GM21390 (cell line): Measurements from ENCODE around the gene MEP1A.
A peak's percentile ranks its signal among the peaks of the same experiment; 100 is the strongest.
"Not testable (repeated sequence)": the region's sequence is repeated elsewhere in the genome, so short reads cannot be mapped to it uniquely, and the experiment has no call there.

Experiments
- ATAC-seq: cut with Tn5 transposase; IDR thresholded peaks from one replicate; pipeline ENCODE4 v1.9.1; 2021; ENCODE audit not compliant: unreplicated experiment

MEP1A gene

DNA sequence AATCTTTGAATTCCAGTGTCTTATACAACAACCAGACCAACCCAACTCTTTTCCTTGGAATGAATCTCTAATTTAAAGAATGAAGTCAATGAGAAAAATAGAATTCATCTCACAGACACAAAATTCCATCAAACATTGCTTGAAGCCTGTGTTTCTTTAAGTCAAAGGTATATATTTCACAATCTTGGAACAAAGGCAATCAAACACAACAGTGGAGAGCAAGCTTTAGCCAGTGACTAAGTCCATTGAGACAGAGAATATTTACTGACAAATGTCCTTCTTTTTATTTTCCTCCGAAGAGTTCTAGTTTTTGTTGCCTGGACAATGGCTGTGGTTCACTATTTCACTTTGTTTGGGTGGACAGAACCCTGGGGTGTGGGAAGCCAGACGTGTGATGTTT, 35.8 kb downstream of the MEP1A start:
- no peak for ATAC-seq

GRCh38 chr6:46832816-46833215, 39.6 kb downstream of the MEP1A start:
- ATAC-seq: no peak

DNA sequence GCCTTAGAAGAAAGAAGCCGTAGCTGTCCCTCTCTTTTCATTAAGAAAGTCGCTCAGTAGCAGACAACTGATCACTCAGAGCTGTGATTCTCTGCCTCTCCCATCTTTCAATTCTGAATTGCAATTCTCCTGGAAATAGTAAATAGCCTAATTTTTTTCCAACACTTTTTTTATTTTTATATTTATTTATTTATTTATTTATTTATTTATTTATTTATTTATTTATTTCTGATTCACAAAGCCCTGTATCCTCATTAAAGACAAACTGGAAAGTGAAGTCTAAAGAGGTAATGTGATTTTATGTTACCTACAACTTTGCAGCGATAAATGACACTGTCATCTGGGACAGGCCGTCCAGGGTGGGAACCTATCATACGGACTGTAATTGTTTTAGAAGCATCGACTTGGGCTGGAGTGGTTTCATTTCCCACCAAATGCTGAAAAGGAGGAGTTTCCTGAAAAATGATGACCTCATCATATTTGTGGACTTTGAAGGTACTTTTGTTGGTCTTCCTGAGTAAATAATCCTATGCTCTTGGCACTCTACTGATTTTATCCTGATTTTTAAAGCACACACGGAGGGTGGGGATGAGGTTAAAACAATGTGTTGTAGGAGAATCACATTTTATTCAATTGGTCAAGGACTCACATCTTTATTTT, 41.2 kb downstream of the MEP1A start:
- not testable (repeated sequence) for ATAC-seq

- ATAC-seq: not testable (repeated sequence)
These were observed 41.8 kb downstream of the MEP1A start for GRCh38 chr6:46834991-46835390.

DNA sequence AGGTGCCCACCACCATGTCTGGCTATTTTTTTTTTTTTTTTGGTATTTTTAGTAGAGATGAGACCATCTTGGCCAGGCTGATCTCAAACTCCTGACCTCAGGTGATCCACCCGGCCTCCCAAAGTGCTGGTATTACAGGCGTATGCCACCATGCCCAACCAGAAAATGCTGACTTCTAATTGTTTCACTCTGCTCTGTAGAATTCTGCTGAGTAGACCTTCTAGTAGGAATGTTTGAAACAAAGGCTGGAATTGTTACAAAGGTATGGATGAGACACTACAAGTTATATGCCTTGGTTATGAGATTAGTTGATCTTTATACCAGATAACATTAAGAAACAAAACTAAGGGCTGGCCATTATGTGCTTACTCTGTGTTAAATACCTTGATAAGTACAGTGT, 44.8 kb downstream of the MEP1A start:
- ATAC-seq: no peak

DNA sequence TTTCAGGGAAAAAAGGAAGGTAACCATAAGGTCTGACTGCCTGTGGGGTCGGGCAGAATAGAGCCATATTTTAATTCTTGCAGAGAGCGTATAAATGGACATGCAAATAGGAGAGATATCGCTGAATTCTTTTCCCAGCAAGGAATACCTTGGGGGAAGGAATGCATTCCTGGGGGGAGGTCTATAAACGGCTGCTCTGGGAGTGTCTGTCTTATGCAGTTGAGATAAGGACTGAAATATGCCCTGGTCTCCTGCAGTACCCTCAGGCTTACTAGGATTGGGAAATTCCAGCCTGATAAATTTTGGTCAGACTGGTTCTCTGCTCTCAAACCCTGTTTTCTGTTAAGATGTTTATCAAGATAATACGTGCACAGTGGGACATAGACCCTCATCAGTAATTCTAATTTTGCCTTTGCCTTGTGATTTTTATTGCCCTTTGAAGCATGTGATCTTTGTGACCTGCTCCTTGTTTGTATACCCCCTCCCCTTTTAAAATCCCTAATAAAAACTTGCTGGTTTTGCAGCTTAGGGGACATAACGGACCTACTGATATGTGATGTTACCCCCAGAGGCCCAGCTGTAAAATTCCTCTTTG, 49.2 kb downstream of the MEP1A start:
- not testable (repeated sequence) for ATAC-seq

DNA sequence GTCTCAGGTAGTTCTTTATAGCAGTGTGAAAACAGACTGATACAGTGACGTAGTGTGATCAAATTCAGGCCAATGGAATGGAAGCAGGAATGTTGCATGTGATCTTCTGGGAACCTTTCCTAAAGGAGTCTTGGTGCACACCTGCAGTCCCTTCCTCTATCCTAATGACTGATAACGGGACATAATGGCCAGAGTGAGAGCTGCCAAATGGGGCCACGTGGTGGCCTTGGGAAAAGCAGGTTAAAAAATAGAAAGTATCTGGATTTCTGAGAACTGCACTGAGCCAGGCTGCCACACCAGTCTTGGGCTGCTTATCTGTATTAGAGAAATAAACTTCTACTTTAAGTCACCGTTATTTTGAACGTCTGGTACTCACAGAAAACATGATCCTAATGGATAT, 51.9 kb downstream of the MEP1A start:
- ATAC-seq: no peak

DNA sequence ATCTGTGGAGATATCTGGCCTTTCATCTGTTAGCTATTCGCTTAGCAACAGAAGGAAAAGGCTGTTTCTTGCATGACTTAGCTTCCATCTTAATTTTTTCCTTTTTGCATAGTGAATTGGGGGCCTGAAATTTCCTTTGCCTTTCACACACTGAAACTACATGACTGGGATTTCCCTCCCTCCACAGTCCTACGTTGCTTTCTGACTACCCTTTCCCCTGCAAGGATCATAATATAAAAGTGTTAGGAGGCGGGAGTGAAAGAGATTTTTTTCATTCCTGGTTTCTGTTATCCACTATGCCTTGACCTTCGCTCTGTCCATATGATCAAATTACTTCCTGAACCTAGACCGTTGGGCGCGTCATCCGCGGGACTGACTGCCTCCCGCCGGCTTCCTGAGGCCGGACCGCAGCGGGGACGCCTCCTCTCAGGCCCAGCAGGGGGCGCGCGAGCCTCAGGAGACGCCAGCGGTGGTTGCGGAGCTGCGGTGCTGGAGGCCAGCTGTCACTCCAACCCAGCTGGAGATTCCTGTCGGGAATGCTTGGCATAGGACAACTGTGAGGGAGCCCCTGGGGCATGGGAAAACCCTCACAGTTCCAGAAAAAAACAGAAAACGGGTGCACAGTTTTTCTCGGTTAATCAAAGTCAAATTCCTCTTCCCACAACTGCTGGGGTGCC, 55.6 kb downstream of the MEP1A start:
- peak; percentile 97 for ATAC-seq

- peak; percentile 9 for ATAC-seq
These were observed 56.1 kb downstream of the MEP1A start for GRCh38 chr6:46849361-46849690.

DNA sequence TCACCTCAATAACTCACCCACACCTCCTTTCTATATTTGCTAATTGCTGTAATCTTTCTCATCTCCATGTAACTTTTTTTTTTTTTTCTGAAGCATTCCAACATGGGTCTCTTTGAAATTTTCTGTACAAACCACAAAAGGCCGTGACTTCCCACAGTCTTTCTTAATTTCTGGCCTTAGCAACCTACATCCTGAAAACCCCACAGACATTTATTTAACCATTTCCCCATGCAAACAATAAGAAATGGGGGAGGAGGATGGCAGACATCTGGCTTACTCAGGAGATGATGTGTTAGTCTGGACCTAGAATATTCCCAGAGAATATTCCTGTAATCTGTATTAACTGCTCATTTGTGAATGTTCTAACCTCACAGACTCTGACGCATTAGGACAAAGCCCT, 57.6 kb downstream of the MEP1A start:
- ATAC-seq: no peak

- ATAC-seq: not testable (repeated sequence)
These were observed 58.4 kb downstream of the MEP1A start for GRCh38 chr6:46851576-46851975.

DNA sequence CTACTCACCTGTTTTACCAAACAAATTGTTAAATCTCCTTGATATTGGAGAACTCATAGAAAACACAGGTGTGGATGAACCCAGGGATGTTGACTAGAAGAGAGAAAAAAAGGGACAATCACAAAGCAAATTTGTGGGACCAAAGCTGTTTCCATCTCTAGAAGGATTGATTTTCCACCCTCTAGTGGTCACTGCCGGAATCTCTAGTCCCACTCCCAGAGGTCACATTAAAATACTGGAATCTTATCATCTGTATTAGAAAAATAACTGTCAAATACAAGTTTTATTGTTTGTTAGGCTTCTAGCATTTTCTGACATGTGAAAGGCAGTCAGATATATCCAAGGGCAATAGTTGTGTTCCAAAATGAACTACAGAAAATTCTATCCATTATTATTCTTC, 62.8 kb downstream of the MEP1A start:
- ATAC-seq: peak; percentile 51

GRCh38 chr6:46862381-46862780, 69.2 kb downstream of the MEP1A start:
- no peak for ATAC-seq

GRCh38 chr6:46863791-46864190, 70.6 kb downstream of the MEP1A start:
- ATAC-seq: no peak

DNA sequence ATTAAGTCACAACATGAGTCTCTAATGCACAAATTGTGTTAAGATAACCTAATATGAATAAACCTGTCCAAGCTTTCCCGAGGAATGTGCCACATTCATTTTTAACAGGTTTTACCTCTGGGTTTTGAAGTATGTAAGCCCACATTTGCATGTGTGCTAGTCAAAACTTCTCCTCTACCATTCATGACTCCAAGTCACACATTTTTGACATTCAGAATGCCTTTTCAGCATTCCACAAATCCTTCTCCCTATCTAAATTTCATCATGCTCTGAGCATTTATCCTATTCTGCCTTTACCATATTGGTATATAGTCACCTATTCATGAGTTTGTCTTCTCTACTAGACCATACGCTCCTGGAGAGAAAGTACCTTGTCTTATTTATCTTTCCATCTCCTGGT, 72.0 kb downstream of the MEP1A start:
- no peak for ATAC-seq

DNA sequence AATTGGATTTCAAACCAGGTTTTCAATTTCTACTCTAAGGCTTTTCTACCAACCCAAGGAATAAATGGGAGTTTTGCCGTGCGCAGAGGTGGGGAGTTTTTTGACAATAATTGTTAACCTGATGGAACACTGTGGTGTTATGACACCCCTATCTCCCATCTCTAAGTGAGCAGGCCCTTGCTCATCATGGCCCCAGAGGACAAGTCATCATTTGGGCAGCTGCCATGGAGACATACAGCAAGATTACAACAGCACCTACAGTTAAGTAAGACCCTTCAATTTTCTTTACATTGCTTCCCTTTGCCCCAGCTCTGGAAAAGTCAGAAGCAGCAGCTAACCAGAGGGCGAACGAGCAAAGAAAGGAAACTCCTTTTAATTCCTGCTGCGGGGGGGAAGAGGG, 74.2 kb downstream of the MEP1A start:
- ATAC-seq: no peak

GRCh38 chr6:46876126-46876525, 82.9 kb downstream of the MEP1A start:
- no peak for ATAC-seq

DNA sequence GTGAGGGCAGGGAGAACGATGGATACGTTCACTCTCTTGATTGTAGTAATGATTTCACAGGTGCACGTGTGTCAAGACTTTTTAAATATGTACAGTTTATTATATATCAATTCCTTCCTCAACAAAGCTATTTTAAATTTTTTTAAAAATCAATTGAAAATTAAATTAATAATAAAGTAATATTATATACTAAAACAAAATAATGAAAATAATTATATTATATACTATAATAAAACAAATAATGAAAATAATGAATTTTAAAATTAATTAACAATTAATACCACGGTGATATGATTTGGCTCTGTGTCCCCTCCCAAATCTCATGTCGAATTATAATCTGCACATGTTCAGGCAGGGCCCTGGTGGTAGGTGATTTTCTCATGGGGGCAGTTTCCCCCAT, 85.8 kb downstream of the MEP1A start:
- no peak for ATAC-seq

- no peak for ATAC-seq
These were observed 89.5 kb downstream of the MEP1A start for GRCh38 chr6:46882645-46883044.

- ATAC-seq: no peak
These were observed 94.8 kb downstream of the MEP1A start for GRCh38 chr6:46888031-46888430.

DNA sequence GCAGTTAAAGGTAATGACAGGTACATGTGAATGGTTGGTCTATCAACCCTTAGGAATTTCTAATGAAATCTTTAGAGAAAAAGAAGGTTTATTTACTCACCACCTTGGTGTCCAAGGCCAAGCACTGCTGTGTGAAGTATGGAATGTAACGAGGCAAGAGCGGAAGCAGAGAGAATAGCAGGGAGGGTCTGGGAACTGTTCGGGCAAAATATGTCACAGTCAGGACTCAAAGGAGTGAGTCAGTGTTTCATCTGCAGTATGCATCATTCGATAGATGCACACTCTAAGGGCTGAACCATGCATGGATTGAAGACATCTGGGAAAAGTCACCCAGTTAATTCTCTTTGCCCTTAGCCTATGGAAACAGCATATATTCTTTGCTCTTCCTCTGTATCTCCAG, 95.4 kb downstream of the MEP1A start:
- ATAC-seq: no peak
